Hematopoietic multipotent progenitor cell treated with erythropoietin and hydrocortisone succinate and interleukin-3 and kit ligand, for 4 days (in vitro differentiated cells): ENCODE results near the gene PPBP.
A peak's percentile ranks its signal among the peaks of the same experiment; 100 is the strongest.

ENCODE experiments used
- DNase-seq: peaks from one replicate; pipeline ENCODE4 v3.0.0-alpha.2; 2015

PPBP gene, protein sequence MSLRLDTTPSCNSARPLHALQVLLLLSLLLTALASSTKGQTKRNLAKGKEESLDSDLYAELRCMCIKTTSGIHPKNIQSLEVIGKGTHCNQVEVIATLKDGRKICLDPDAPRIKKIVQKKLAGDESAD

DNA sequence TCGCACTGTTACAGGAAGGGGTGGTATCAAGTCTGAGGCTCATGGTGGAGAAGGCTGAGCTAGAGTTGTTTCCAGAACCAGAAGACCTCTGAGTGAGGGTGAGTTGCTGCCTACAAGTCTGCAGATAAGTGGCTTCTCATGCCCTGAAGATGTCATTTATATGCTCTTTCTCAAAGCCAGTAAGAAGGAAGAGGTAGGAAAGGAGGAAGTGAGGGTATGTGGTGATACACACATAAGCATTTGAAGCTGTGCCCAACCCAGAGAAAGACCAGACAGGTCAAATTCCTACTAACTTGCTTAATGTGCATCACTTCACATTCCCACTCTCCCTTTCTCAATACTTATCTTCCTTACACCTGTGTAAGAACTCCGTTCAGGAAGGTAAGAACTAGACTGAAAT, at the start of gene PPBP:
Gene PPBP (minus strand): TSS at position 130 of the 400 bp plus-strand sequence. CDS start 87 bp downstream, at position 43.
- DNase-seq = peak; percentile 48

DNA sequence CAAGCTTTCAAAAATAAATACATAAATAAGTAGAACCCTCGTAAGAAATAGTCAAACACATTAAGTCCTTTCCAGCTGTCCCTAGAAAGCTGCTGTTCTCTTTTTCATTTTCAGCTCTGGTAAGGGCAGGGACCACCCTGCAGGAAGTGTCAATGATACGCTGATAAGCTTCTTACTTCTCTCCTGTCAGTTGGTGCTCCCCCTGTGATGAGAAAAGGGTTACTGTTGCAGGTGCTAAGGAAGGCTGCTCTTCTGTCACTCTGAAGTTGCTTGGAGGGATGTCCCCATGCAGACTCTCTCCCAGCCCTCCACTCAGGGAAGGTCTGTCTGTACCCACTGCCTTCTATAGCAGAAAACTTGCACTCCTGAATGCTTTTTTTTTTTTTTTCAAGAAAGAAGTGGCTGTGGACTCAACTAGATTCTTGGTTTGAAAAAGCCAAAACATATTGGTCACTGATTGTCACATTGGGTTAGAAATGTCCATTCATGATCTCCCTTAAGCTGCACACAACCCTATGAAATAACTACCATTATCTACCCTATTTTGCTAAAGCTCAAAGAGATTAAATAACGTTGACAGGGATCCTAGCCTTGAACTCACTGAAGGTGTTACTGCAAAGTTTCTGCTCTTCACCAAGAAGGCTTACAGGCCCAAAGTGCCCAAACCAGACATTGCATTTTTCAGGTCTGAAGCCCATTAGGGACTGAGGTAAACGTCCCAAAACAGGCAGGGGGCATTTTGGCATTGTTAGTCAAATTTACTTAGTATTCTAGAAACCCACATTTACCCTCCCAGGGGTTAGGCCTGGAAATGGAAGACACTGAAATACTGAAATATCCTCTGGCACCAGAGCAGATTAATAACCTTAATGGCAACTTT, 49.3 kb upstream of the PPBP start:
- DNase-seq = peak; percentile 74

DNA sequence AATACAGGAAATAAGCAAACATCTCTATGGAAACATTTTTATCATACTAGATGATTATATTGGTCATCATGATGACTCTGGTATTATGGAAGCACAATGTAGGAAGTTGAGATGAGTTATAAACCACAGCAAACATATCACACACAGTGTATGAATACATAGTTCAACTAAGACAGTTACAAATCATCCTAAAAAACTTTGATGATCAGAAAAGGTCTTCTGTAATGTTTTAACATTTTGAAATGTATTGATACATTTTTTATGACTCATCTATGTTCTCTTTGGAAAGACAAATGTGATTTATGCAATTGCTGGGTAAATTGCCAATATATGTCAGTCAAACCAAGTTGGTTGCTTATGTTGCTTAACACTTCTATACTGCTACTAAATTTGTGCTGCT, 45.7 kb upstream of the PPBP start:
- DNase-seq = no peak

DNA sequence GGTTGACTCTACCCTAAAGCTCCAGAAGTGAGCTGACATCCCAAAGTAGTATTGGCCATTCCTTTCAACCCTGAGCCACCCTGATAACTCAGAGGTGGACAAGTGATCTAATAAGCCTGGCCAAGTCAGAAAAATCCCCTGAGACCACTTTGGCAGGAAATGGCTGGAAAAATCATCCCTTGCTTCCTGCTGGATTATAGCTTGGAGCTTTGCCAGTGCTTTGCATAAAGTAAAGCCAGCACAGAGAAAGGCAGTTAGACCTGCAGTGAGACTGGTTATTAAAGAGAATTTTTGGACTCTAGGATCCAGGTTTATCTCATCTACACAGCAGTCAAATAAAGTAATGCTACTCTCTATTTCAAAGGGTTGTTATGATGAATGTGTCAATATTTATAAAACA, 44.1 kb upstream of the PPBP start:
- no peak for DNase-seq

DNA sequence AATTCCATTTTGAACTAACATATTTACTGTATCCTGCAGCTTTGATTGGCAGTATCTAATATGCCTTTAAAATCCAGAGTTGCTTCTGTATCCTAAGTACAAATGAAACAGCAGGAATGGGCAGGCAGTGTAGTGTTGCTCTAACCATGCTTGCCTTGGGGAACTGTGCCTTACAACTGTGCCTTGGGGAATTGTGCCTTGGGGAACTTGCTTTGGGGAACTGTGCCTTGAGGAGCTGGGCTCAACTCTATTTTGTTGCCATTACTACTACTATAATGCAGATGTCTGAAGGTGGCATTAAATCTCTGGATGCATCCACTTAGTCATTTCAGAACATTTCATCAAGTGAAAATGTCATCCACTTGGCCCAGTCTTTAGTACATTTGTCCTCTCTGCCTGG, 43.6 kb upstream of the PPBP start:
- no peak for DNase-seq

DNA sequence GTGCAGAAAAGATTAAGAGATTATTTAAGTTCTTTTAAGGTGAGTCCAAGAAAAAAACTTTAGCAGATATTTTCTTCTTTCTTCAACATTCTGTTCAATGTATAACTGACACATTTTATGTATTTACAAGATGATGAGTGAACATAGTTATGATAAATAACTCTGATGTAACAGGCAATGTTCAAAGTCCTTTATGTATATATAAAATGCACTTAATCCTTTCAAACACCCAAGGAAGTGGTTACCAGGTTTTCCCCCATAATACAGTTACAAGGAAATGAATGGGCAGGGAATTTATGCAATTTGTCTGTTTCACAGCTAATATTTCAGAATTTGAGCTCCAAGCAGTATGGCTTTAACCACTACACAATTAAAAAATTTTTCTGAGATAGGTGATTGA, 42.3 kb upstream of the PPBP start:
- DNase-seq = no peak

DNA sequence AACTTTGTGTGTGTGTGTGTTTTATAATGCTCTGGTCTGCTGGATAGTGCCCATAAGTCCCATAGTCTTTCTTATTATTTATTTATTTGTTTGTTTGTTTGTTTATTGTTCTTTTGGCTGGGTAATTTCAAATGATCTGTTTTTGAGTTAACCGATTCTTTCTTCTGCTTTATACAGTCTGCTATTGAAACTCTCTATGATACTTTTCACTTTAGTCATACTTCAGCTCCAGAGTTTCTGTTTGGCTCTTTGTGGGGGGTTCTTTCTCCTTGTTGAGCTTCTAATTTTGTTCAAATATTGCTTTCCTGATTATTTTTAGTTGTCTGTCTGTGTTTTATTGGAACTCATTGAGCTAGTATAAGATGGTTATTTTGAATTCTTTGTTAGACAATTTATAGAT, 40.5 kb upstream of the PPBP start:
- DNase-seq = no peak

DNA sequence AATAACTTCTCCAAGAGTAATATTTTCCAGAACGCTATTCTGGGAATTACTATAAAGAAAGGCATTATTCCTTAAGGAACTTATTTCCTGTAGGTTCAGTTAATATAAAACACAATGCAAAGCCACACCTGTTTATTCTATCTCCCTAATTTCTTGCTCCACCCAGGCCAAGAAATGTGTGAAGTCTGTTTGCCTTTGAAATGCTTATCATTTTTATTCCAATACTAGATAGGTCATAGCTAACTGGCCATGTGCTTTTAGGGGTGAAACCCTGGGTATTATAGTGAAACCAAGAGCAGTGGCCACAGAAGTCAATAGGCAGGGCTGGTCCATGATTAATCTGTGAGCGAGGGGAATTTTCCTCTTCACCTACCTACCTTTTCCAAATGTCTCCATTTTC, 35.7 kb upstream of the PPBP start:
- DNase-seq = no peak

DNA sequence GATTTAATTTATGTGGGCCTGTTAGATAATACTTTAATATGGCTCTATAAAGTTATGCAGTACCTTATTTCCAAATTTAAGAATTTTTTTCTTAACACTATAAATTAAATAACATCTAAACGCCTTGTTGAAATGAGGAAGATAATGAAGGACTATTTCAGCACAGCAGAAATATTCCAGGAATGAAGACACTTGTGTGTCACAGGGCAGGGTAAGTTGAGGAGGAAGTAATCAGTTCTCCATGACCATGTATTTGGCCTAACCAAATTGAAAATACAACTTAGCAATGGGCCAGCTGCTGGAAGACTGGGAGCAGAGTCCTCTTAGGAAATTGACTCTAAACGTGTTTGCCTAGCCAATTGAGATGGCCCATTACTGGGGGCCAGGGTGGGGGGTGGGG, 33.6 kb upstream of the PPBP start:
- DNase-seq = no peak

DNA sequence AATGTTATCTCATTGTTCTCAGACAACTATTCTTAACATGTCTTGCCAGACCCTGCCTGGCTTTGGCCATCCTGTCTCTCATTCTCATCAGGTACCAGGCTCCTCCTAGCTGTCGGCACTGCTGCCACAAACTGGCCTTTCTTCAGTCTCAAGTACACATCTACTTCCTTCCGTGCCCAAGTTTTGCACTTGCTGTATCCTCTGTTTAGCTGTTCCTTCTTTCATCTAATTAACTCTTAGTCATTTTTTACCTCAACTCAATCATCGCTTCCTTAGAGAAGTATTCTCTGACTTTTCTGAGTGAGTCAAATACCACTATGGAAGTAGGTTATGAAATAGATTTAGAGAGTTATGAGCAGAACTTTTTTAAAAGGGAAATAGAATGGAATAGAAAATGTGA, 30.8 kb upstream of the PPBP start:
- peak; percentile 54 for DNase-seq

DNA sequence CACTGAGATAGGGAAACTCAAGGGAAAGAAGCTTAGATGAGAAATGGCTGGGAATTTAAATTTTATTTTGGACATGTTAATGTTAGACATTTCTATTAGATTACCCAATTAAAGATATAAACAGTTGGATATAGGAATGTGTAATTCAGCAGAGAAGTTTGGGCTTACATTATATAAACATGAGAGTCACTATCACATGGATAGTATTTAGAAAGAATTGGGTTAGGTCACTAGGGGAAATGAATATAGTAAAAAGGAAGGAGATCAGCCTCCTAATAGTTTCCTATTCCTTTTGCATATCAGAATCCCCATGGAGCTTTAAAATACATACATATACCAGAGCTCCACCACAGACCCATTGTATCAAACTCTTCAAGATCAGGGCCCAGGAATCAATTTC, 30.1 kb upstream of the PPBP start:
- DNase-seq = no peak

DNA sequence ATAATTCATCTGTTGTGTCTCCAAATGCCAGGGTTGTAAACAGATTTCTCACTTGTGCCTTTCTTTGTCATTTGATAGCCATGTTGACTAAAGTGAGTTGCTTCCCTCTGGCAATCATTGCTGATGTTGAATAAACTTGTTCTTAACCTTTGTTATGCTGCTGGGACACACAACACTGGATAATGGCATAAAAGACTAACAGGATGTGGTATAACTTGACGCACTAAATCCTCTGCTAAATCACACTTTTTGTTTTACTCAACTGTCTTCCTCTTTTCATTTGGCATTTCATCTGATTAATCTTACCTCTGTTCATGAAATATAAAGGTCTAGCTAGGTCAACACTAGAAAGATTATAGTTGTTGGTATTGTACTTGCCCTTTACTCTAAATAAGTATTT, 28.1 kb upstream of the PPBP start:
- DNase-seq = peak; percentile 64

DNA sequence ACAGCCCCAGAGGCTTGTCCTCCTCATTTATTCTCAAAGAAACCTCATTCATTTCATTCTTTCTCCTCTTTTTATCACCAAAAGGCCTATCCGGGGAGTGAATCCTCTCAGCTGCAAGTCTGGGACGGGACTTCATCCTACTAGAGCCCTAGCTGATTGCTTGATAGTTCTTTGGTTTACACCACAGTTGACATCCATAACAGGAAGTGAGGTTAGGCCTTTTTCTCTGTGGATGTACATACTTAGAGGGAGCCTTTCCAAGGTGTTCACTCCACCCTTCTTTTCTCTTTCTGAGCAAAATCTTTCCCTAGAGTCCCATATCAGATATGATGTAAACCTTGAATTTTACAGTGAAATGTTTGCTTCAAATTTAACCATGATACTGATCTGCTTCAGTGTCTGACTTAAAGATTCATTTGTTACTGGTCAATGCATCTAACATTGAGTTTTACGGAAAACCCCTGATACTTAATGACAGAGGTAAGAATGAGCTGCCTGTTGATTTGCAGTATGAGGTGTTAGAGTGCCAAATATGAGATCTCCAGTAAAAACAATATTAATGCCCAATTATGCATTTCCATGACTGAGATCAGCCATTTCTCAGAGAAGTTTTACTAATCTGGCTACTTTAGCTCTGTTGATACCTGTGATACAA, 27.3 kb upstream of the PPBP start:
- DNase-seq = no peak

DNA sequence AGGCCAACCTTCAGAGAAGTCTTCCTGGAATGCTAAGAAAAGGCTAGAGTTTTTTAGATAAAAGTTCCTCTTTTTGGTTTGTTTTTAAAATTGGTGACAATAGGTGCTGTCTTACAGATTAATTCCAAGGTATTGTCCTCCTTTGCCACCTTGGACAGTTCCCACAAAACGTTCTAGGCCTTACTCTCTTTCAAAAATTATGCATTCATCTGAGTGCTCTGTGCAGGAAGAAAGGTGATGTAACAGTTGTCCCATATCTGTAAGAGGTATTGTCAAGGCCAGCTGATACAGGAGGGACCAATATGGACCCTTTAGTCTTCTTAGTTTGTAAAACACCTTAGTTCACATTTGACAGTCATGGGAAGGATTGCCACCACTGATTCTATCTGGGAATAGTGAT, 26.3 kb upstream of the PPBP start:
- DNase-seq = peak; percentile 24

DNA sequence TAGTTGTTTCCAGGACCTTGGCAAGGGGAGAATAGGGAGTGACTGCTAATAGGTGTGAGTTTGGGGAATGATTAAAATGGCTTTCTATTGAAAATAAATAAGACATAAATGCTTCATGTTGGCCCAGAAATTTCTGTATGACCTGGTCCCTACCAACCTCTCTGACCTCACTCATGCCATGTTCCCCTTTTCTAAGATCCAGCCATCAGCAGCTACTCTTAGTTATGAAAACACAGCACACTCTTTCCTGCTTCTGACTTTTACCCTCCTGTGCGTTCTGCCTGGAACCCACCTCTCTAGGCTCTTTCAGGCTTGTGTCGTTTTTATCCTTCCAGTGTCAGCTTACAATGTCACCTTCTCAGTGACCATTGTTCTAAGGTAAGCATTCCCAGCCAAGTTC, 25.3 kb upstream of the PPBP start:
- DNase-seq = no peak

DNA sequence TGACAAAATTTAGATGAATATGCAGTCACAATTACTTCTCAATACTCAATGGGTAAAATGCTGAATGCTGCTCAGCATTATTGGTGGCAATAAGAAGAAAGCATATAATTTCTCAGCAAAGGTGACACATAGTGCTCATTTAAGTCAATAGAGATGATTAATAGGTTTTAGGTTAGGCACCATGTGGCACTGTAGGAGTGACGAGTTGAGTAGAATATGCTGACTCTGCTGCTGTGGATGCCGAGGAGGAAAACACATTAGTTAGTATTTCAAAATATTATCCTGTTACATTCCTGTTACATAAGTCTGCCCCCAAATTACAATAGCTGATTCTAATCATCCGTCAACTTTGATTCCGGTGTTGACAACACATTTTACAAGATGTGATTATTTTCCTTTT, 24.1 kb upstream of the PPBP start:
- DNase-seq = no peak

DNA sequence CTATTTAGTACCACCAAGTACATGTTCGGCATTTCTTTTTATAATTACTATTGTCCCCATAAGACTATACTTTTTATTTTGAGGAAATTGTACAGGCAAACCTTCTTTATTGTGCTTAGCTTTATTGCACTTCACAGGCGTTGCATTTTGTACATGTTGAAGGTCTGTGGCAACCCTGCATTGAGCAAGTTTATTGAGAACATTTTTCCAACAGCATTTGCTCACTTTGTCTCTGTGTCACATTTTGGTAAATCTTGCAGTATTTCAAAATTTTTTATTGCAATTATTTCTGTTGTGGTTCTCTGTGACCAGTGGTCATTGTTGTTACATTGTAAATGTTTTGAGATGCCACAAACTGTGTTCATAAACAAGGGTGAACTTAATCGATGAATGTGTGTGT, 21.3 kb upstream of the PPBP start:
- DNase-seq = no peak

DNA sequence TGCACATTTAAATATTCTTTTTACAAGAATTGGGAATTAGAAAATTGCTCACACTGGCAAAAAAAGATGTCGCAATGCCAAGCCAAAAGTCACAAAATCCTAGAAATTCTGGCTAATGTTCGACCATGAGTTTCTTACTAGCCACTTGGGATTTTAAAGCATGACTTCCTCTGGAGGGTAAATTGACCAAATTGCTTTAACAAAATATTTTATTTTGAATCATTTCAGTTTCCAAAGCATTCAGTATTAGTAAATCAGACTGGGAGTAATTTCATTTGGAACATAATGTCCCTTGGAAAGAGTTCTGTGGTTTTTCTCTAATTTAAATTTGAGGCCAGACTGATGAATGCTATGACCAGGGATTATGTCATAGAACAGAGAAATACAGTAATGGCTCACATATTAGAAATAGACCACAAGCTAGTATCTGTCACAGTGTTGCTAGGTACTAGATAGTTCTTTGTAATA, 18.1 kb upstream of the PPBP start:
- no peak for DNase-seq

DNA sequence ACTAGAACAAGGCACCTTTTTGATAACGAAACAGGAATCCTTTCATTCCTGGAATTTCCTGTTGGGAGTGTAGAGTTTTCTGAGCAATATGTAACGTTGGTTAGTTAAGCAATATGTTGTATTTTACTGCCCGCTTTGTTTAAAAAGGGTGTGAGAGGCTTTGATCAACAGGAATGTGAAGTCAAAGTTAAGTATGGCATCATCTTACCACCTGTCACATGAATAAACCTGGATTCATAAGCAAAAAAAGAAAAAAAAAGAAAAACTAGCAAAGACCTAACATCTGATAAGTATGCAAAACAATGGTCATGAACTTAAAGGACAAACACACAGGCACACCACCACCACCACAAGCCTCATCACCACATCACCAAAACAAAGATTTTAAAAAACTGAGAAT, 17.5 kb upstream of the PPBP start:
- no peak for DNase-seq

DNA sequence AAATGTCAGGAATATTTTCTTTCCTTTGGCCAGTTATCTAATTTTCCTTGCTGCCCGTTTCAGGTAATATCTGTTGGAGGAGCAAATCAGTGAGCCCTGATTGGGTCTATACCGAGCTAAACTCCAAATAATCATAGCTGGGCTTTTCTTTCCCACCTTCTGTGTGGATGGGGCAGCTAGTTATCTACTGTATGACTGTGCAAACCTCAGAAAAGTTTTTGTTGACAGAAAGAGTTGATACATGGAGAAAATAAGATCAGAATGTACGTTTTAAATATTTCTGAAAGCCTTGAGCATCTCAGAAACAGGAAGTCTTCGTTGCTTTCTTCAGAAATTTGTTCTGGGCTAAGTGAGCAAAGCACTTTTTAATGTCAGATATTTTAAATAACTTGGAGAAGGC, 16.7 kb upstream of the PPBP start:
- DNase-seq = no peak

DNA sequence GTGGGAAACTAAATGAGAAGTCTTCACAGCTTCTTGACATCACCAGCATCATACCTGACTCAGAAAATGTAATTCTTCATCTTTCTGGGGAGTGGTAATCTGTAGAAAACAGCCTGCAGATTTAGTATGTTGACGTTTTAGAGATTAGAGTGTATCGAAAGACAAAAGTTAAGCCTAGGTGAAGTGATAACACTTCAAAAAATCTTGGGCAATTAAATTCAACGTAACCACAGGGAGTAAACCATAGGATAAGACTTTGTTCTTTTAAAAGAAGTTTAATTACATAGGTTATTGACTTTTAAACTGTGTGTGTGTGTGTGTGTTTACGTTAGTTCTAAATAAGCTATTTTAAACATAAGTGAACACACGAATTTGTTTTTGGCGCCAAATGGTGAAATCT, 12.3 kb upstream of the PPBP start:
- no peak for DNase-seq

DNA sequence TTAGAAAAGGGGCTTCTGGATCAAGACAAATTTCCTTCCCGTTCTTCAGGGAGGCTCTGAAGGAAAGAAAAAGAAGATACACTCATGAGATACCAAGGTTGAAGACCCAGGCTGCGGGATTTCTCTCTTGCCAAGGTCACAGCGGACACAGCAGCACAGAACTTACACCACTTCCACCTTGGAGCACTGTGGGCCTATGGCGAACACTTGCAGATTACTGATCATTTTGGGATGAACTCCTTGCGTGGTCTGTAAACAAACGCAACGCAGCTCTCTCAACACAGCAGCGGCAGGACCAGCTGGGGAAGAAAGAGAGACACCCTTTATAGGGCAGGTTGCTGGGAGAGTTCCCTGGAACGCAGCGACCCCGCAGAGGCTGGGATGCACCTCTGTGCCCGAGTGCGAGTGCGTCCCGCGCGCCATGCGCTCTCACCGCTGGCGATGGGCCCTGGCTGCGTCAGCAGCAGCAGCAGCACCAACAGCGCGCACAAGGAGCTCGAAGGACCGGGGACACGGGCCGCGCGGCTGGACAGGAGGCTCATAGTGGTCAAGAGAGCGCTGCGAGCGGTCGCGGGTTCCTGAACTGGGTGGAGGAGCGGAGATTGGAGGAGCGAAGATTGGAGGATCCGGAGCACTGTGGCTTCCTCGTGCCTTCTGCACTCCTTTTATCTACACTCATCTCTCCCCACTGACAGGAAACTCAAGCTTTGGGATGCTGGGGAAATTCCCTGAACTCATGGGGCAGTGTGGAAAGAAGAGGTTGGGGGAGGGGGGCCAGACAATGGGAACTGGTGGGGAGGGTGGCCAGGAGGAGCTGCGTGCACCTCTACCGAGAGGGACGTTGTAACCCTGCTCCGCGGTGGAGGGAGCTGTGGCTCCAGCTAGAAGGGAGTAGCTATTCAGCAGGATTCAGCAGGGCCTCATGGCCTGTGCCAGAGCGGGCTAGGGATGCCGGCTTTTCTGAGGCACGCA, 10.3 kb upstream of the PPBP start, which contains the start of gene CXCL5:
Gene CXCL5 (minus strand): TSS at position 638 of the 972 bp plus-strand sequence. CDS start 96 bp downstream, at position 542.
- DNase-seq = peak; percentile 55

DNA sequence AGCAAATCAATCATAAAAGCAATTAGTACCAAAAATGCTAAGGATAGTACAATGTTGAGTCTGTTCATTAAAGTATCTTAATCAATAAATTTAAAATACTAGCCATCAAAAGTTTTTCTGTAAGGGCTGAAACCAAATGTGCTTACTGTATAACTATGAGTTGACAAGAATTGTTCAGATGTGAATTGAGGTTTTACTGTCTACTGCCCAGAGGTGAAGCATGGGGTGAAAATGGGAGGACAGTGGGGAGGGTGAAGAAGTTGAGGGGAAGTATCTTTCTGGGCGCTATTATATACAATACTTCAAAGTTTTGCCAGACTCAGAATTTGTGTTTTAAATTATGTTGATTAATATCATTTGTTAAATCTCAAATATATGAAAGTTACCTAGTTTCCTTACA, 4.1 kb upstream of the PPBP start:
- no peak for DNase-seq
